EL (cell line): ENCODE data around the gene ADCY1.

ENCODE experiments used
- DNase-seq: peaks from one replicate; pipeline ENCODE4 v3.0.0-alpha.2; 2016

Gene ADCY1

DNA sequence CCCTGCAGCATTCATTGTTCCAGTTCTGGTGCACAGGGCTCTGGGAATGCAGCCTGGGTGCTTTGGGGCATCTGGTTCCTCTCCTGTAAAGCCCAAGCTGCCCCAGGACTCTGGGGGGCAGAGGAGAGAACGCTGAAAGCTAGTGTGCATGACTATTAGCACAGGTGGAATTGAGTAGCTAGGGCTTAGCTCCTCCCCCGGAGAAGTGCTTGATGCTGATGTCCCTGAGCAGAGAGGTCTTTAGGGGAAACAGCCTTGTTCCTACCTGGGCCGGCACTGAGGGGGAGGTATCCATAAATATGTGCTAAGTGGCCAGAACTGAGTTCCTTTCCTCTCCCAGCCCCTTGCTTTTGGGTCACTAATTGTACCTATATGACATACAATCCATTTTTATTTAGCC, 3.9 kb downstream of the ADCY1 start:
- no peak for DNase-seq

DNA sequence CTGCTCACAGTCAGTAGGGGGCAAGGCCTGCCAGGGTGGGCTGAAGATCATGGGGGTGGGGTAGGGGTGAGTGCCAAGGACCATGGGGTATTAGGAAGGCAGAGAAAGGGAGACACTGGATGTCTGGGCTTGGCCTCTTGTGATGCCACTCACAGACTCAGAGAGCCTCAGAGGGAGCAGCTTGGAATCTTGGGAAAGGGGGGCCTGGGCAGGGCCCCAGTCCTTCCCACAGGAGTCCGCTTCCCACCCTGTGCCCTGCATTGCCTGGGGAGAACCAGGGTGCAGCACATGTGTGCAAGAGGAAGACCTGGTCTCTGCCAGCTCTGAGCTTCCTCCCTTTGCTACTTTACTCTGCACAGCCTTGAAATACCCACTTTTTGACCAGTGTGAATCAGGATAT, 4.3 kb downstream of the ADCY1 start:
- DNase-seq = no peak

DNA sequence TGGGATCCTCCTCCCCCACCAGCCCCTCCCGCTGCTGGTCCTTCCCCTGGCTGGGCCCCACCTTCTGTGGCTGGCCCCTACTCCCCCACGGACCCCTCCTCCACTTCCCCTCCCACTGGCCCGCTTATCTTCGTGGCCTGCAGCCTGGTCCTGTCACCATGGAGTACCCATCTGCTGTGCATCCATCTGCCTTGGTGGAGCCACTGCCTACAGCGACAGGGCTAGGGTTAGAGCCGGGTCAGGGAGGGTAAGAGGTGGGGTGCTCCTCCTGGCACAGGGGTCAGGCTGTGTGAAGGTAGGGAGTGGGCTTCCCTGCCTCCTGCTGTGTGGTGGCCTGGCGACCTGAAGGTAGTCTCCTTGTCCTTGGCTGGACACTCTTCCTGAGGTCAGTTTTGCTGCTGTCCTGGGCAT, 5.2 kb downstream of the ADCY1 start:
- DNase-seq = no peak

DNA sequence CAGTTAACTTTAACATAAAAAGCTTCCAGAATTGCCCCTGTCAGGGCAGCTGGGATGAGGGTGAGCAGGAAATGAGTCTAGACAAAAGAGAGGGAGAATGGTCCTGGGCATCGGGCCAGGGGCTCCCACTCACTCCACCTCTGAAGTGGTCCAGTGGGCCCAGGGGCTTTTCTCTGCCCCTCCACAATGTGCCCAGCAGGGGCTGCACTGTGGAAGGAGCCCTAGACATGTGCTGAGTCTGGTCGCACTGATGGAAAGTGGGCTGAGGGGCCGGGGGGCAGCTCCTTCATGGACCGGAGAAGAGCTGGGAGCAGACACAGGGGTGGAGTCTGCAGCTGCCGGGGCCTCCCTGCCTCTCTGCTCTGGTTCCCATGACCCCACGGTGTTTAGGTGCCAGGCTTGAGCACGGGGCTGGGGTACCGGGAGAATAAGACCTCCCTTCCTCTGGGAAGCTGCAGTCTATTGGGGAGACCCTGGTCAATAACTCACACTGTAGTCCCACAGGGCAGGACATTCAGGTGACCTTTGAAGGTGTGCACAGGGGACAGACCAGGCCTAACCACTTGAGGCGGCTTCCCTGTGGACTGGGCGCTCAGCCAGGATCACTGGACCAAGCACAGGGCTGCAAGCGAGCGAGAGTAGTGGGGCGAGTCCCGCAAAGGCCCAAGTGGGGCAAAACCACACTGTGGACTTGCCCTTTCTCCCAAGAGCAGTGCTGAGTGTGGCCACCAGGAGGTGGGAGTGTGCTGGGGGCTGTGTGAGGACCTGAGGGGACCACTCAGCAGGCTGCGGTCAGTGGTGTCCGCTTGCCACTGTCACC, 6.1 kb downstream of the ADCY1 start:
- no peak for DNase-seq

DNA sequence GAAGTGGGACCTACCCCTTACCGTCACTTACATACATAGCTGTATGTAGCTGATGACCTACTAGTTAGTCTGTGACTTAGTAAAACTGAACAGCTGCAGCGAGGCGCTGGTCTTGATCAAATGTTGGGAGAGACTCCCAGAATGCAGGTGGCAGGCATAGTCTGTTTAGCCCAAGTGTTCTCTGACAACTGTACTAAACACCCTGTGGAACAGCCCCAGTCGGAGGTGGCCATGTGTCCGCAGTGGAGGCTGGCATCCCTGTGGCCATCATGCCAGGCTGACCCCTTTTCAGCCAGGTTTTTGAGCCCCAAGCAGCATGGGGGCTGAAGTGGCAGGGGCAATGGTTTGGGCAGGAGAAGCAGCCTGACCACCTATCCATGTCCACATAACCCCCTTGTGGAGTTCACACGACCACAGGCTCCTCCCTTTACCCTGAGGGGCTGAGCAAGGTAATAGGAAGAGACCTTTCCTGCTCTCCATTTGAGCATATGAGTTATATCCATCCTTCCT, 7.2 kb downstream of the ADCY1 start:
- DNase-seq = no peak

DNA sequence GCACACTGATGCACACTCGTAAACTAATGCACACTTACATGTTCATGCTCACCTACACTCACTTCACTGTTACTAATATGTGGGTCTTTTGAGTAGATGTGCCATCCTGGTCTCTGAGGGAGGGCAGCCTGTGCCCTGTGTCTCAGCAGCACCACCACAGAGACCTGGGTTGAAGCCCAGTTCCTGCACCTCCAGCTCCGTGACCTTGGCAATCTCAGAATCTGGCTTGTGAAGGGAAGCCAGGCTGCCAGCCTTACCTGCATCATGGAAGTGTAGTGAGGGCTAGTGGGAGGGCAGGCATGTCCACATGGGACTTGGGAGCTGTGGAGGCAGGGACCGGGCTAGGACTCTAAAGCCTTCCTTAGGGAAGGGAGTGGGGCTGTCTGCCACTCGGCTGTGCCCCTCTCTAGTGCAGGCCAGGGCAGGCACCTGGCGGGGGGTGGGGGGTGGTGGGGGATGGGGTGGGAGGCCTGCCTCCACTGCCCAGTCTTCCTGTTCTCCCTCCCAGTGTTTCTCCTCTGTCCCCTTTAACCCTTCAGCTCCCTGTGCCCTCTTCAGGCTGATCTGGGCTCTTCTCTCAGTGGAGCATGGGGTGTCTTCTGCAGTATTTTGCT, 8.1 kb downstream of the ADCY1 start:
- no peak for DNase-seq

DNA sequence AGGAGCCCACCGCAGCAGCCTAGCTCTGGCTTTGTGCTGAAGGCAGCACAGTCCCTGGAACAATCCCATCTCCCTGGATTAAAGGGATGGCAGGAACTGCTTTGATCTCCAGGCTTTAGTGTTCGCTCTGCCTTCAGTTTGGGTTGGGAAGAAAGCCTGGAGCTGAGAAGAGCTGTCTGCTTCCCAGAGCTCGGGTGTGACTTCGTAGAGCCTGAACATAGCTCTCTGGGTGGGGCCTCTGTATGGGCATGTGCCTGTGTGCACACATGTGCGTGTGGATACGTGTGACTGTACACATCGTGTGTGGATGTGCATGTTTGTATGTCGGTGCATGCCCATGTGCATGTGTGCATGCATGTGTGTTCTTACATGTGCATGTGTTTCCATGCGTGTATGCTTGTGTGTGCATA, 8.7 kb downstream of the ADCY1 start:
- DNase-seq = no peak

DNA sequence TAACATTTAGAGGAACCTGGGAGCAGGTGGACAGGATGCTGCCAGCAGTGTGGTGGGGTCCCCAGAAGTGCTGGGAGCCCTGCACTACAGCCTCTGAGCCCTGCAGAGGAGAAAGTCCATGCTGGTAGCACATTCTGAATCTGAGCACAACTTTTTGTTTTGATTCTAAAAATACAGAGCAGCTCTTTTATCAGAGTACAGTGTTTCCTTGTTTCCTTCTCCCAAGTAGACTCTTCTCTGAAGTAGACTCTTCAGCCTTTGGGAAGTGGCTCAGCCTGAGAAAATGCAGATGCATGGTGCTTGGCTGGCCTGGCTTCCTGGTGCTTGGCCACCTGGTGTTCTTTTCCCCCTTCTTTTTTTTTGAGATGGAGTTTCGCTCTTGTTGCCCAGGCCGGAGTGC, 9.1 kb downstream of the ADCY1 start:
- no peak for DNase-seq

DNA sequence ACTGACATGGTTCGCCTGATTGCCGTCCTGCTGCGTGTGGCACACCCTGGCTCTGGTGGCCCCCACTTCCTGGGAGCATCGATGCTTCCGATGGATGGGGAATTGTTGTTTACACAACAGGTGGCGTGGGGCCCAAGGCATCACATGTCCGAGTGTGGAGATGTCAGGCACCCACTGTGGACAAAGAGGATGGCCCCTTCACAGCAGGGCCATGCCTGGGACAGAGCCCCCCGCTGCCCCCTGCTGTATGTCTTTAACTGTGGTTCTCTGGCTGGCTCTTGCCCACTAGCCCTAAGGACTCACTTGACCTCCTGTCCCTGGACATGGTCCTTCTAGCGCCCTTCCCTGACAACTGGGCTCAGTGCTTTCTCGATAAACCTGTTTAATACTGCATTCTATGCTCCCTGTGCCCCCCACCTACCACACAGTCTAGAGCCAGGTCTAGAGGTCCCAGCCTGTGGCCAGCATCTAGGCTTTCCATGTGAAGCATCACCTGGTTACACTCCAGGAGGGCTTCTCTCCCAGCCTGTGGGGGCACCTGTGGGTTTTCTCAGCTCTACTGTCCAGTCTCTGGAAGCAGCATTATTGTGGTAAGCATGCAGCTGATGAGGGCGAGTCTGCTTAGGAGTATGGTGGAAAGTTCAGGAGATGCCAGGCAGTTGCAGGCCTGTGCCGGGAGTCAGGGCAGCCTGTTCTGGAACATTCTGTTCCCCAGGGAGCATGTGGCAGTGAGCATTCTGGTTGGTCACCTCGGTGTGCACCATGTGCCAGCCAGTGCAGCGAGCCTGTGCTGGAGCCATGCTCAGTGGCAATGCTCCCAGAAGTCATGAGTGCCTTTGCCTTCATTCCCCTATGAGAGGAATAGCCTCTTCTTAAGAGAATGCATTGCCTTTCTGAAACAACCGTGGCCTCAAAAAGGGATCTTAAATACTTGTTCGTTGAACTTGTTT, 10.4 kb downstream of the ADCY1 start:
- no peak for DNase-seq

DNA sequence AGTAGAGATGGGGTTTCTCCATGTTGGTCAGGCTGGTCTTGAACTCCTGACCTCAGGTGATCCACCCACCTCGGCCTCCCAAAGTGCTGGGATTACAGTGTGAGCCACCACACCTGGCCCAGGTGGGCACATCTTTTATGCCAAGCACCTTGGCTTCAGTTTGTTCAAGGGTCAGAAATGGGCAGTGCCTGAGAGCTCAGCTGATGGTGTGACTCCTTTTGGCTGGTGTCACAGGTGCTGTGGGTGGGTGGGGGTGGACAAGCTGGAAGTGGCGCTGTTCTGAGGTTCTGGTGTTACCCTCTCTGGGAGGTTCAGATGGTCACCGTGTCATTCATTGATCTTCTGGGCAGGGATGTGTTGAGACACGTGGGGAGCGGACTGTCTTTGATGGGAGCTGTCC, 11.5 kb downstream of the ADCY1 start:
- no peak for DNase-seq

DNA sequence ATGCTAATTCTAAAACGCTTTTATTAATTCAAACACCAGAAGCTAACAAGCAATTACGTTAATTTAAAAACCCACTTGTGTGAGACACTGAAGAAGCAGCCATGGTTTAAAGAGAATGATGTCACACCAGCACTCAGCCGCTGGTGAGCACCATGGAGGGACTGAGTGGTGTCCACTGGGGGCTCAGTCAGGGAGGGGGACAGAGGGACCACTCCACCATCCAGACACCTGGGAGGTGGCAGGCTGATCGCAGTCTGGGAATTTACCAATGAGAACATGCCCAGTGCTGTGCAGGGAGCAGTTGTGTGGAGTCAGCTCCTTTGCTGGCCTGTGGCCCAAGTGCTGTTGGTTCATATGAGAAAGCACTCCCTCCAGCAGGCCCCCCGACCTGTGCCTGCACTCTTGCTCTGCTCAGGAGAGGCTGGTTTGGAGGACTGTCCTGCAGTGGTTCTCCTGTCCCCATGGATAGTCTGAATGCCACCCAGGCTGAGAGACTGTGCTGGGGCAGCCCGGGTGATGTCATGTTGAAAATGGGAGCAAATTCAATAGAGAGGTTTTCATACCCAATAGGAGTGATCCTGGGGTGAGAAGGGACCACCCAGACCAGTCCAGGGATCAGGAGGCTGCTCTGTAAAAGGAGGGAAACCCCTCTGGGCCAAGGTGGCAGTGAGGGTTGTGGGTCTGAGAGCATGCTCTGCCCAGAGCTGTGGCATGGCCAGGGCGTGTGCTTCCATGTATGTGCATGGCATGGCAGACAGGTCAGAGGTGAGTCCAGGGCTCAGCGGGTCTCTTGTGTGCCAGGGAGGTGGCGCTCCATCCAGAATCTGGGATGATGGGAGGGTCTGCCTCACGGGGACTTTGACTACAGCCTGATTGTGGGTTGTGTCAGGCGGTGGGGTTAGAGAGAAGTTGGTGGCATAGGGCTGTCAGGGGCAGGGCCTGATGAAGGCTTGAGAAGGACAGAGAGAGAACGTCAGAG, 12.7 kb downstream of the ADCY1 start:
- no peak for DNase-seq

DNA sequence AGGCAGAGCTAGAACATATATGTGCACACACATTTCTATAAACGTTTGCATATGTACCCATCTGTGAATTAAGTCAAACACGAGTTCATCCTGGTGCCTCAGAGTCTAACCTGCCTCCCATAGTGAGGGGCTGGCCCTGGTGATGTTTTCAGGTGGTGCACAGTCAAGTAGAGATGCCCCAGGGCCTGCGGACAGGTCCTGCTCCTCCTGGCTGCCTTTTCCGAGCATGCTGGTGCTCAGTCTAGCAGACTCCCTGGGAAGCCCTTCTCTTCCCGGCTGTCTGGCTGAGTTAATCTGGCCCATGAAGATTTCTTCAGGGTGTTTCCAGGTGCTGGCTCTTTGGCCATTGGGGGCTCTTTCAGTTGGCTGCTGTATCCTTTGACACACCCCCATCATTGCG, 14.3 kb downstream of the ADCY1 start:
- no peak for DNase-seq

DNA sequence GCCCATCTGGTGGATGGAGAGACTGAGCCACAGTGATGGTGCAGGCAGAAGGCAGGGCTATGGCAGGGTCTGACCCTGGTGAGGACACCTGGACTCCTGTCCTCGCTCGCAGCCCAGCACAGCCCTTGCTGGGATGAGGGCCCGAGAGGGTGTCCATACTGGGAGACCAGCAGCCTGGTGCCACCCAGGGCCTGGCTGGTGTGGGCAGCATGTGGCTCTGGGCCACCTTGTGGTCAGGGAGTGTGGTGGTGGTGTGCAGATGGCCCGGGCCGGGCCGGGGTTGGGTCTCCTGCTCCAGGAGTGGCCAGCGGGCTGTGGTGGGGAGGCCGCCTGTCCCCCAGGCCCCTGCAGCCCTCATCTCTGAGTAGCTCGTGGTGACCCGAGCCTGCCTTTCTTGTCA, 14.9 kb downstream of the ADCY1 start:
- no peak for DNase-seq

DNA sequence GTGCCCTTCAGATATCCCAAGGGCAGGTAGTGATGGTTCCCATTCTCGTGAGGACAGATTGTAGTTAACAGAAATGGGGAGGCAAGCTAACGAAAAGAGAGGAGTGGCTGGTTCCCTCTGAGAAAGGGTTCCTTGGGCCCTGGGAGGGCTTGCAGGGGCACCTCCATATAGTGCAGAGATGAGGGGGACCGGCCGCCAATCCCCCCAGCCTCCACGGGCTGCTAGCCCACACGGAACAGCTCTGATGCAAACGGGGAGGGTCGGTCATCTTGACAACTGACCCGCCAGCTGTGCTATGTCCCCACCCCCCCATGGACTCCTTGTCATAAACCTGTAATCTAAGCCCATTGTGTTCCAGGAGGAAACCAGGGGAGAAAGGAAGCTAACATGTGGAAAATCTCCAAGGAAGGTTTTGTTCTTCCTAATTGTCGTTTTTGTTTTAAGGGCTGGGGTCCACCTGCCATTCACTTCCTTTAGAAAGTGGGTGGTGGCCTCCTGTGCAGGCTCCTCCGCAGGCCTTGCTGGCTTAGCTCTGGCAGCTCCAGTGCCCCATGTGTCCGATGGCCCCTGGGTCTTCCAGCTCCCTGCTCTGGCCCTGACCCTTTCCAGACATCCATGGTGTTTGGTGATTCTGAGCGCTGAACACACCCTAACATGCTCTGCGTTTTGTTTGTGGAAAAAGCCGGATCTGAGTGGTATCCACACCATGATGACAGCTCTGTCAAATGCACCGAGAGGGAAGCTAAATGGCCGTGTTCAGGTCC, 15.9 kb downstream of the ADCY1 start:
- DNase-seq = no peak

DNA sequence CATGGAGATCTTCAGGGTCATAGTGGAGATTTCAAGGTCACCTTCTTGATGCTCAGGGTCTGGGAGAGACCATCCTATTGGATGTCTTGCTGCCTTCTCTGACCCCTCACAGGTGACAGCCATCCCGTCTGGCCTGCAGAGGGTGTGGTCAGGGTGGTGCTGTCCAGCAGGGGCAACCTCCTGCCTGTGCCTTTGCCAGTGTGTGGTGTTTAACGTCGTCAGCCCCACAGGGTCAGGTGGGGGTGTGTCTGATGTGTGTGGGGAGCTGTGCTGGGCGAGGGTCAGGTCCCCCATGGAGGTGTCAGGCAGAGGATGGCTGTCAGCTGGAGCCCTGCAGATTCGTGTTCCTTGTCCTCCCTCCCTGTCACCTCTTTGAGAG, 16.5 kb downstream of the ADCY1 start:
- DNase-seq = no peak

DNA sequence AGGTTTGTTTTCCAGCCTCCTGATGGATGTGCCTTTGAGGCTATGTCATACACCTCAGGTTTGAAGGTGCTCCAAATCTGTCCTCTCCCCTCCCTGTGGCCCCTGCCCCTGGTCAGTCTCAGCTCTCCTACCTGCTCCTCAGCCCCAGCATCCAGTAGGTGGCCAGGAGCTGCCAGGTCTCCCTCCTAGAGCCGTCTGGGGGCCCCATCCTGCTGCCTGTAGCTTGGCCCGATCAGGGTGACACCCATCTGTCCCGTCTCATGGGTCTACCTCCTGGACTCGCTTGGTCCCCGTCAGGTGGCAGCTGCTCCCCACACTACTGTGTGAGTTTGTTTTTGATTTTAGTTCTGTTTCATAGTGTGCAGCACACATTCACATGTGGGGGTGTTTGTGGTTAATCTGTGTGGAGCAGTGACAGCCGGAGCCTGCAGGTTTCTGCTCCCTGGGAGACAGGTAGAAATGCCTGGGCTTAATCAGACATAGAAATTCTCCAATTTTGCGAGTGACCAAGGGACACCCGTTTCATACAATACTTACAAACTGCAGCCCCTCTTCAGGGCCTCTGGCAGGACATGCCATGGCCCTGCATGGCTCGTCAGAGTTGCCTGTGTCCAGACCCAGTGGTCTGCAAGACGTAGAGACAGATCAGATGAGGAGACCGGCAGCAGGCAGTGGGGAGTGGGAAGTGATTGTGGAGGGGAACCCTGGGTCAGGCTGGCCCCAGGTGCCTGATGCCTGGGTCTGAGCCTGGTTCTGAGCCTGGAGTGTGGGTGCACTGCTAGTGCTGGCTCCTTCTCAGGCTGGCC, 17.1 kb downstream of the ADCY1 start:
- no peak for DNase-seq

DNA sequence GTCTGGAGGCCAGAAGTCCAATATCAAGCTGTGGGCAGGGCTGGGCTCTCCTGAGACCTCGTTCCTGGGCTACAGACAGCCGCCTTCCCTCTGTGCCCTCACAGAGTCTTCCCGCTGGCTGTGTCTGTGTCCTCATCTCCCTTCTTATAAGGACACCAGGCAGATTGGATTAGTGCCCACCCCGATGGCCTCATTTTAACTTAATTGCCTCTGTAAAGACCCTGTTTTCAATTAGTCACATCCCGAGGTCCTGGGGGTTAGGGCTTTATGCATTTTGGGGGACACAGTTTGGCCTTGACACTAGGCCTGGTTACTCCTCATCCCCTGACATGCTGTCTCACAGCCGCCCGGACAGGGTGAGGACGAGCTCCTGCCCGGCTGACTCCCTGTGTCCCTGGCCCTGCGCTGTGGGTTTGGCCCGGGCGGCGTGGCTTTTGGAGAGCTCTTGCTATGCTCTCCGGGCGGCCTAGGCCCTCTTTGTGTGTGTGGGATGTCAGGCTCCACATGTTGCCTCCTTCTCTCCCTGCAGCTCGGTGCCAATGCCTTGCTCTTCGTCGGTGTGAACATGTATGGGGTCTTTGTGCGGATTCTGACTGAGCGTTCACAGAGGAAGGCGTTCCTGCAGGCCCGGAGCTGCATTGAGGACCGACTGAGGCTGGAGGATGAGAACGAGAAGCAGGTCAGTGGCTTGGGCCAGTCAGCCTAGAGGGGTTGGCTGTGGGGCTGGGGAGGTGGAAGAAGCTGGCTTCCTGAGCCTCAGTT, 18.2 kb downstream of the ADCY1 start:
- no peak for DNase-seq

DNA sequence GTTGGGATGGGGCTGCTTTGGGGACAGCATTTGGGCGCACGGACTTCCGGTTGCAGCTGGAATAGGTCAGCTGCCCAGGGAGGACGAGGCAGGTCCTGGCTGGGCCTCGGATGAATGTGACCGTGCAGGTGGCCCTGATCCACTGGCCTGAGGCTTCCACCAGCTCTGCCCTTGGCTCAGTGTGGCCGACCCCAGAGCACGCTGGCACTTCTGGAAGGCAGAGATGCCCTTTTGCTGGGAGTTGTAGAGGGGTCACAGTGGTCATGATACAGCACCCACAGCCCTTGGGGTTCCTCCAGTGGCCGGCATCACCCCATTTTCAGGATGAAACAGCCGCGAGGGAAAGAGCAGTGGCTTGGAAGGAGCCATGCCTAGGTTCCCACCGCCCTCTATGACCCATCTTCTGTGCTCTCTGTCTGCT, 19.0 kb downstream of the ADCY1 start:
- DNase-seq = no peak

DNA sequence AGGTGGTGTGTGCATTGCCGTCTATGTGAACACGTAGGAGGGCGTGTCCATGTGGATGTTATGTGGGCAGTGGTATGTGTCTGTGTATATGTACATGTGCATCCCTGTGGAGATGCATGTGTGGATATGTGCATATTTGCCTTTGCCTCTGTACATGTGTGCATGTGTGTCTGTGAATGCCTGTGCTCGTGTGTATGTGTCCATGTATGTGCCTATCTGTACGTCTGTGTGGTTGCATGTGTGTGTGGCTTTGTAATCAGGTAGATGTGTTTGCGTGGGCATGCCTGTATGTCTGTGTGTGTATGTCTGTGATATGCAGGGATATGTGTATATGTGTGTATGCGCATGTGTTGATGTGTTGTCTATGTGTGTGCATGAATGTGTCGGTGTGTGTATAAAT, 19.7 kb downstream of the ADCY1 start:
- no peak for DNase-seq
